ENCODE data around the gene PKDREJ. TPM values are rescaled to one million over a fixed set of nuclear protein-coding genes. Genes with fewer than 3 reads are reported as not detected.

Gene PKDREJ
- total RNA-seq, 1 experiment from 2014 or later = 0.04 TPM

- H3K4me1 ChIP-seq (ENCODE audit: insufficient read depth, low read length) = no peaks in the 10 kb centered on the region
Observed at GRCh38 chr22:46296257-46297150, 33.4 kb upstream of the PKDREJ start, which contains the start of gene GTSE1. TSS of gene GTSE1 (plus strand) at chr22:46296870. CDS start at chr22:46297401, 531 bp downstream.

More at GRCh38 chr22:46296257-46297150, 33.4 kb upstream of the PKDREJ start, which contains the start of gene GTSE1:
- Mint-ChIP-seq H3K27me3 (ENCODE audit: low read depth) (no peaks in the 10 kb centered on the region), H3K36me3 (ENCODE audit: insufficient read depth in 1 of 3, low read depth in 3 of 3) (peaks cover 17 to 41% (median 38%) of the 10 kb centered on the region in 3 experiments; a peak in 6 of 7 replicates), H3K4me1 (peaks cover 23% of the 10 kb centered on the region in 2 experiments), H3K9me3 (no peaks in the 10 kb centered on the region), H3K4me3 (peak within 1 kb of the TSS; percentile 84 to 92), H3K27ac (peak within 1 kb of the TSS; percentile 65 to 96 (median 93); a peak in 5 of 7 replicates)
- H3K56ac ChIP-seq (ENCODE audit: insufficient read length, low read depth, low read length) = no peak within 1 kb of the TSS
- H2BK15ac ChIP-seq (ENCODE audit: low read depth, low read length) = no peak within 1 kb of the TSS
- H3K9ac ChIP-seq (ENCODE audit: extremely low read depth, insufficient read length, low read length) = peak within 1 kb of the TSS; percentile 60
- no peak within 1 kb of the TSS for H2BK120ac ChIP-seq (ENCODE audit: low read depth, low read length, poor library complexity, severe bottlenecking)
- H3K14ac ChIP-seq (ENCODE audit: insufficient read depth, low read length) = peak within 1 kb of the TSS; percentile 0; the same call in 1 of the 2 replicates
- no peaks in the 10 kb centered on the region for H3K9me3 ChIP-seq (ENCODE audit: control insufficient read depth, low read depth, low read length)
- no peaks in the 10 kb centered on the region for H3K27me3 ChIP-seq (ENCODE audit: insufficient read depth, low read length)
- no peaks in the 10 kb centered on the region for H4K20me1 ChIP-seq (ENCODE audit: control insufficient read depth, insufficient read depth, insufficient read length)
- TF ChIP-seq CTCF (conservative IDR thresholded peaks at IDR 0.05) = peak; percentile 19; the same call in 2 of the 3 replicates
- peak within 1 kb of the TSS; percentile 91 for H3K4me2 ChIP-seq (ENCODE audit: insufficient read depth, insufficient read length, low read length)
- H3K27ac ChIP-seq (ENCODE audit: insufficient read length, low read depth, low read length) = no peak within 1 kb of the TSS
- no peaks in the 10 kb centered on the region for H3K79me1 ChIP-seq (ENCODE audit: insufficient read depth, low read depth, low read length, poor library complexity, severe bottlenecking)
- H4K5ac ChIP-seq (ENCODE audit: insufficient read length, low read depth, low read length) = no peak within 1 kb of the TSS
- H2AFZ ChIP-seq (ENCODE audit: low read length) = no peak within 1 kb of the TSS
- H3K18ac ChIP-seq (ENCODE audit: insufficient read length, low read depth, low read length) = peak within 1 kb of the TSS; percentile 7
- H2BK20ac ChIP-seq (ENCODE audit: low read depth, low read length, poor library complexity, severe bottlenecking) = no peak within 1 kb of the TSS
- no peak within 1 kb of the TSS for H3T11ph ChIP-seq (ENCODE audit: low read length)
- no peak within 1 kb of the TSS for H3K23ac ChIP-seq (ENCODE audit: insufficient read length, low read depth, low read length)
- H2BK12ac ChIP-seq (ENCODE audit: insufficient read length, low read depth, low read length) = no peak within 1 kb of the TSS
- peak; percentile 98 for DNase-seq
- H3K79me2 ChIP-seq (ENCODE audit: insufficient read depth, low read length) = no peaks in the 10 kb centered on the region; the same call in 1 of the 2 replicates
- no peak within 1 kb of the TSS for H3K4ac ChIP-seq (ENCODE audit: low read depth, low read length)
- H4K8ac ChIP-seq (replicated peaks; ENCODE audit: insufficient read length, low read depth, low read length) = no peak within 1 kb of the TSS
- no peak within 1 kb of the TSS for H2AK5ac ChIP-seq (ENCODE audit: insufficient read length, low read length)
- H2BK5ac ChIP-seq (ENCODE audit: insufficient read length, low read length) = no peak within 1 kb of the TSS
- H3K23me2 ChIP-seq (ENCODE audit: insufficient read length, low read depth, low read length, poor library complexity, severe bottlenecking) = peaks cover 9% of the 10 kb centered on the region
- WGBS (ENCODE audit: extremely low coverage, insufficient read length, low lambda C conversion rate) = no CpG with 5 or more reads among the region's 76 CpGs
- no peak within 1 kb of the TSS for H4K91ac ChIP-seq (ENCODE audit: insufficient read length, low read depth, low read length)

Measured in H9 (cell line).